Endothelial cell of umbilical vein (primary cell): ENCODE data around the gene LACTB.

Experiments
- CTCF ChIP-seq, 2 donors: IDR thresholded peaks; 1 replicate in 1 of 2; 2 replicates in 1 of 2; pipeline ENCODE4 v1.5.1; 2011; ENCODE audit warnings: low read length in 2 of 2, mild to moderate bottlenecking in 2 of 2, moderate library complexity in 2 of 2, control low read depth in 1 of 2, inconsistent platforms in 1 of 2, low read depth in 1 of 2; ENCODE audit not compliant: insufficient read depth in 1 of 2; ENCODE audit errors: extremely low read depth in 1 of 2
- EZH2 ChIP-seq: IDR thresholded peaks from 2 replicates; pipeline ENCODE4 v1.6.1; 2012; ENCODE audit warnings: borderline replicate concordance, low read depth, mild to moderate bottlenecking, moderate library complexity, low read length, inconsistent platforms; ENCODE audit not compliant: severe bottlenecking
- JUN ChIP-seq: IDR thresholded peaks from 2 replicates; pipeline ENCODE4 v1.6.1; 2011; ENCODE audit warnings: borderline replicate concordance, low read depth; ENCODE audit not compliant: insufficient read length, insufficient read depth
- MAX ChIP-seq: IDR thresholded peaks from 2 replicates; pipeline ENCODE4 v1.6.1; 2011; ENCODE audit not compliant: insufficient read depth, insufficient read length
- MYC ChIP-seq: IDR thresholded peaks from one replicate; pipeline ENCODE4 v1.6.1; 2011; ENCODE audit warnings: mild to moderate bottlenecking, low read depth, low read length
- POLR2A ChIP-seq: IDR thresholded peaks from 2 replicates; pipeline ENCODE4 v1.6.1; 2012; ENCODE audit warnings: low read depth, mild to moderate bottlenecking, control low read depth, low read length
- POLR2AphosphoS5 ChIP-seq: IDR thresholded peaks from 2 replicates; pipeline ENCODE4 v1.6.1; 2012; ENCODE audit warnings: low read depth, mild to moderate bottlenecking, control low read depth, low read length, moderate library complexity; ENCODE audit not compliant: insufficient read depth

- no peak for TF ChIP-seq CTCF (IDR thresholded peaks at IDR 0.05; ENCODE audit: extremely low read depth in 1 of 2, insufficient read depth in 1 of 2, low read depth in 1 of 2, low read length in 2 of 2)
- TF ChIP-seq EZH2, result no peak
- no peak for TF ChIP-seq MAX
- TF ChIP-seq POLR2AphosphoS5, result no peak
- TF ChIP-seq POLR2A, result no peak
- TF ChIP-seq JUN, result no peak
- no peak for TF ChIP-seq MYC
Measured at GRCh38 chr15:63090472-63090871, 31.2 kb upstream of the LACTB start.
